ENCODE data around the gene SASH1.

Gene SASH1

GRCh38 chr6:148593813-148594170 is 251.2 kb downstream of the SASH1 start:
- Histone ChIP-seq H3K4me3 (ENCODE audit: insufficient read depth, low read length, poor library complexity, severe bottlenecking) (no peak overlapping the region), H3K27ac (ENCODE audit: low read depth, low read length) (no peak overlapping the region), H3K4me2 (ENCODE audit: low read depth, low read length, poor library complexity, severe bottlenecking) (no peak overlapping the region), H3K9me2 (replicated peaks; ENCODE audit: insufficient read depth, low read length) (no peaks in the 10 kb centered on the region), H4K20me1 (ENCODE audit: low read depth, low read length) (no peaks in the 10 kb centered on the region), H3K79me2 (ENCODE audit: insufficient read depth, low read length) (no peaks in the 10 kb centered on the region), H2AFZ (ENCODE audit: low read depth, low read length, severe bottlenecking) (no peak overlapping the region), H3K9ac (ENCODE audit: low read length) (no peak overlapping the region), H3K36me3 (ENCODE audit: low read length) (no peaks in the 10 kb centered on the region), H3K27me3 (ENCODE audit: low read length) (no peaks in the 10 kb centered on the region), H3F3A (ENCODE audit: insufficient read depth) (no peaks in the 10 kb centered on the region), H3K9me3 (ENCODE audit: insufficient read depth, low read length) (no peaks in the 10 kb centered on the region)
- TF ChIP-seq EZH2phosphoT487 (conservative IDR thresholded peaks at IDR 0.05; ENCODE audit: low read length) = no peak
- no peak for TF ChIP-seq CTCF (IDR thresholded peaks at IDR 0.05; ENCODE audit: insufficient read depth, low read length, poor library complexity, severe bottlenecking)

GRCh38 chr6:148595550-148595949 is 252.9 kb downstream of the SASH1 start:
- H3K4me3 ChIP-seq (ENCODE audit: insufficient read depth, low read length, poor library complexity, severe bottlenecking) = no peak overlapping the region
- no peak for TF ChIP-seq EZH2phosphoT487 (conservative IDR thresholded peaks at IDR 0.05; ENCODE audit: low read length)
- no peak for TF ChIP-seq CTCF (IDR thresholded peaks at IDR 0.05; ENCODE audit: insufficient read depth, low read length, poor library complexity, severe bottlenecking)
- H3K79me2 ChIP-seq (ENCODE audit: insufficient read depth, low read length) = no peaks in the 10 kb centered on the region
- H3K9ac ChIP-seq (ENCODE audit: low read length) = no peak overlapping the region
- H3K36me3 ChIP-seq (ENCODE audit: low read length) = no peaks in the 10 kb centered on the region
- no peaks in the 10 kb centered on the region for H3K9me2 ChIP-seq (replicated peaks; ENCODE audit: insufficient read depth, low read length)
- no peak overlapping the region for H3K27ac ChIP-seq (ENCODE audit: low read depth, low read length)
- H3K9me3 ChIP-seq (ENCODE audit: insufficient read depth, low read length) = no peaks in the 10 kb centered on the region
- no peaks in the 10 kb centered on the region for H4K20me1 ChIP-seq (ENCODE audit: low read depth, low read length)
- H3F3A ChIP-seq (ENCODE audit: insufficient read depth) = no peaks in the 10 kb centered on the region
- H3K4me2 ChIP-seq (ENCODE audit: low read depth, low read length, poor library complexity, severe bottlenecking) = no peak overlapping the region
- no peaks in the 10 kb centered on the region for H3K27me3 ChIP-seq (ENCODE audit: low read length)
- H2AFZ ChIP-seq (ENCODE audit: low read depth, low read length, severe bottlenecking) = no peak overlapping the region

DNA sequence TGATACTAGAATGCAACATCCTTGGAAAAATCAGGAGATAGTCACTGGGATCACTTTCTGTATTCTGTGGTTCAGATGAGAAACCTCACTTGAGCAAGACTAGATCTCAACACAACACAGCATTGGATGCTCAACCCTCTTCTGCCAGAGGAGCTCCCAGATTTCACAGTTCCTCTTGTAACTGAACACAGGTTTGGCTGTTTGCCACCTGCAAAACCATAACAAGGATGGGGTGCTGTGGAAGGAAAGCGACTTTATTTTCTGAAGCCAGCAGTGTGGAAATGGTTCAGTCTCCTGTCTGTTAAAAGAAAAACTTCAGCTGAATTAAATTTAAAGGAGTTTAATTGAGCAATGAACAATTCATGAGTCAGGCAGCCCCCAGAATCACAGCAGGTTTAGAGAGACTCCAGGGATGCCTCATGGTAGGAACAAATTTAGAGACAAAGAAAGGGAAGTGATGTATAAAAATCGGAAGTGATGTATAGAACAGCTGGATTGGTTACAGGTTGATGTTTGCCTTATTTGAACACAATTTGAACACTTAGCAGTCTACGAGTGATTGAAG is 254.3 kb downstream of the SASH1 start:
- Histone ChIP-seq H3K9ac (ENCODE audit: low read length) (no peak overlapping the region), H3K36me3 (ENCODE audit: low read length) (no peaks in the 10 kb centered on the region), H3K79me2 (ENCODE audit: insufficient read depth, low read length) (no peaks in the 10 kb centered on the region), H3K4me2 (ENCODE audit: low read depth, low read length, poor library complexity, severe bottlenecking) (no peak overlapping the region), H3K27me3 (ENCODE audit: low read length) (no peaks in the 10 kb centered on the region), H3K9me3 (ENCODE audit: insufficient read depth, low read length) (0 out of 2 replicates have a peak, but pooled peaks cover under 1% of the 10 kb centered on the region), H3F3A (ENCODE audit: insufficient read depth) (no peaks in the 10 kb centered on the region), H3K4me3 (ENCODE audit: insufficient read depth, low read length, poor library complexity, severe bottlenecking) (no peak overlapping the region), H2AFZ (ENCODE audit: low read depth, low read length, severe bottlenecking) (no peak overlapping the region), H3K27ac (ENCODE audit: low read depth, low read length) (no peak overlapping the region), H3K9me2 (replicated peaks; ENCODE audit: insufficient read depth, low read length) (no peaks in the 10 kb centered on the region), H4K20me1 (ENCODE audit: low read depth, low read length) (no peaks in the 10 kb centered on the region)
- TF ChIP-seq CTCF (IDR thresholded peaks at IDR 0.05; ENCODE audit: insufficient read depth, low read length, poor library complexity, severe bottlenecking) (no peak), EZH2phosphoT487 (conservative IDR thresholded peaks at IDR 0.05; ENCODE audit: low read length) (no peak)

Data from SU-DHL-6 (cell line).